ENCODE data around the gene ZNF414. TPM values are rescaled to one million over a fixed set of nuclear protein-coding genes. Genes with fewer than 3 reads are reported as not detected.

ZNF414 gene
- total RNA-seq, 1 experiment from 2014 or later, result 4.6 TPM

DNA sequence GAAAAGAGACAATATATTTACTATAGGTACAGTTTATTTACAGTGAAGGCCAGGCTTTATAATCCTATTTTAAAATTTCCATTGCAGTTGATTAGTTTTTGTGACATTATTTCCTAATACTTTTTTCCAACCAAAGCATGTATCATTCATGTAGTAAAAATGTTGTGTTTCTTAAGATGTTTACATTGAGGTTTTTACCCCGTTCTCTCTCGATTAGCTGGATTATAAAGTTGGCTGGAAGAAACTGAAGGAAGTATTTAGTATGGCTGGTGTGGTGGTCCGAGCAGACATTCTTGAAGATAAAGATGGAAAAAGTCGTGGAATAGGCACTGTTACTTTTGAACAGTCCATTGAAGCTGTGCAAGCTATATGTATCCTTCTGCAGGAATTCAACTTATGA, 47.9 kb downstream of the ZNF414 start:
- no peak for TF ChIP-seq EZH2 (IDR thresholded peaks at IDR 0.05; ENCODE audit: low read length, unreplicated experiment)
- TF ChIP-seq, protein P1, sequence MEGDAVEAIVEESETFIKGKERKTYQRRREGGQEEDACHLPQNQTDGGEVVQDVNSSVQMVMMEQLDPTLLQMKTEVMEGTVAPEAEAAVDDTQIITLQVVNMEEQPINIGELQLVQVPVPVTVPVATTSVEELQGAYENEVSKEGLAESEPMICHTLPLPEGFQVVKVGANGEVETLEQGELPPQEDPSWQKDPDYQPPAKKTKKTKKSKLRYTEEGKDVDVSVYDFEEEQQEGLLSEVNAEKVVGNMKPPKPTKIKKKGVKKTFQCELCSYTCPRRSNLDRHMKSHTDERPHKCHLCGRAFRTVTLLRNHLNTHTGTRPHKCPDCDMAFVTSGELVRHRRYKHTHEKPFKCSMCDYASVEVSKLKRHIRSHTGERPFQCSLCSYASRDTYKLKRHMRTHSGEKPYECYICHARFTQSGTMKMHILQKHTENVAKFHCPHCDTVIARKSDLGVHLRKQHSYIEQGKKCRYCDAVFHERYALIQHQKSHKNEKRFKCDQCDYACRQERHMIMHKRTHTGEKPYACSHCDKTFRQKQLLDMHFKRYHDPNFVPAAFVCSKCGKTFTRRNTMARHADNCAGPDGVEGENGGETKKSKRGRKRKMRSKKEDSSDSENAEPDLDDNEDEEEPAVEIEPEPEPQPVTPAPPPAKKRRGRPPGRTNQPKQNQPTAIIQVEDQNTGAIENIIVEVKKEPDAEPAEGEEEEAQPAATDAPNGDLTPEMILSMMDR (conservative IDR thresholded peaks at IDR 0.05; ENCODE audit: low read depth, low read length), result no peak
- TF ChIP-seq EZH2phosphoT487 (IDR thresholded peaks at IDR 0.05; ENCODE audit: borderline replicate concordance, low read length), result no peak
- ChIA-PET CTCF (no interaction called here), POLR2A (ENCODE audit: unreplicated experiment) (no interaction called here)
- H3K27me3 ChIP-seq (ENCODE audit: low read length), result no peaks in the 10 kb centered on the region
- no peak overlapping the region for H2AFZ ChIP-seq (ENCODE audit: low read length)
- H3K4me3 ChIP-seq (ENCODE audit: low read length), result no peak overlapping the region
- no peaks in the 10 kb centered on the region for H3F3A ChIP-seq (ENCODE audit: low read length, unreplicated experiment)
- H3K4me2 ChIP-seq (ENCODE audit: low read length), result no peak overlapping the region
- H3K9ac ChIP-seq (ENCODE audit: low read length), result no peak overlapping the region
- H3K9me2 ChIP-seq (replicated peaks; ENCODE audit: low read length), result no peaks in the 10 kb centered on the region
- H3K9me3 ChIP-seq (ENCODE audit: low read length), result no peaks in the 10 kb centered on the region
- peaks cover 86% of the 10 kb centered on the region for H3K79me2 ChIP-seq (ENCODE audit: low read length)
- ATAC-seq, result no peak
- intact Hi-C loops (cut with micrococcal nuclease), result no loop called here
- DNase-seq, result no peak
- no peak overlapping the region for H3K27ac ChIP-seq (ENCODE audit: low read length)
- peaks cover 51% of the 10 kb centered on the region for H4K20me1 ChIP-seq (ENCODE audit: low read length)
- peaks cover 89% of the 10 kb centered on the region for H3K36me3 ChIP-seq (ENCODE audit: low read depth, low read length)
- no TSS peak for BruUV-seq (replicated peaks)
- no peaks in the 10 kb centered on the region for H3K4me1 ChIP-seq (ENCODE audit: insufficient read depth, low read length)

DNA sequence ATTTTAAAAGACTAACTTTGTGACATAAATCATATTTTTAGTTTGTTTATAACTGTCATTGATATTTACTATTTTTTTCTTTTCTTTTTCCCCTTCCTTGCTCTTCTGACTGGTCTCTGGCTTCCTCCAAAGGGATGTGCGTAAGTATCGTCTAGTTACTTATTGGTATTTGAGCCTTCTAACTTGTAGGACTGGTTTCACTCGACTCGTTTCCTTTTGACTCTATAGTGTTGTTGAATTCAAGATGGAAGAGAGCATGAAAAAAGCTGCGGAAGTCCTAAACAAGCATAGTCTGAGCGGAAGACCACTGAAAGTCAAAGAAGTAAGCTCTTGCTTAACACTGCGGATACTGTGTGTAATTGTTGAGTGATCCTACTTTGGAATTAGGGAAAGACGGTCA, 50.6 kb downstream of the ZNF414 start:
- ChIA-PET POLR2A (ENCODE audit: unreplicated experiment) (no interaction called here), CTCF (no interaction called here)
- Histone ChIP-seq H3F3A (ENCODE audit: low read length, unreplicated experiment) (peaks cover 9% of the 10 kb centered on the region), H3K36me3 (ENCODE audit: low read depth, low read length) (peaks cover 79% of the 10 kb centered on the region), H3K79me2 (ENCODE audit: low read length) (peaks cover 94% of the 10 kb centered on the region), H3K9me3 (ENCODE audit: low read length) (no peaks in the 10 kb centered on the region), H3K9me2 (replicated peaks; ENCODE audit: low read length) (no peaks in the 10 kb centered on the region), H4K20me1 (ENCODE audit: low read length) (peaks cover 72% of the 10 kb centered on the region), H3K4me1 (ENCODE audit: insufficient read depth, low read length) (peaks cover 26% of the 10 kb centered on the region), H3K27ac (ENCODE audit: low read length) (no peak overlapping the region), H3K27me3 (ENCODE audit: low read length) (no peaks in the 10 kb centered on the region), H3K4me2 (ENCODE audit: low read length) (no peak overlapping the region), H2AFZ (ENCODE audit: low read length) (no peak overlapping the region), H3K9ac (ENCODE audit: low read length) (no peak overlapping the region), H3K4me3 (ENCODE audit: low read length) (no peak overlapping the region)
- TF ChIP-seq EZH2 (IDR thresholded peaks at IDR 0.05; ENCODE audit: low read length, unreplicated experiment), result no peak
- no peak for ATAC-seq
- intact Hi-C loops (cut with micrococcal nuclease), result no loop called here
- DNase-seq, result no peak
- no TSS peak for BruUV-seq (replicated peaks)

DNA sequence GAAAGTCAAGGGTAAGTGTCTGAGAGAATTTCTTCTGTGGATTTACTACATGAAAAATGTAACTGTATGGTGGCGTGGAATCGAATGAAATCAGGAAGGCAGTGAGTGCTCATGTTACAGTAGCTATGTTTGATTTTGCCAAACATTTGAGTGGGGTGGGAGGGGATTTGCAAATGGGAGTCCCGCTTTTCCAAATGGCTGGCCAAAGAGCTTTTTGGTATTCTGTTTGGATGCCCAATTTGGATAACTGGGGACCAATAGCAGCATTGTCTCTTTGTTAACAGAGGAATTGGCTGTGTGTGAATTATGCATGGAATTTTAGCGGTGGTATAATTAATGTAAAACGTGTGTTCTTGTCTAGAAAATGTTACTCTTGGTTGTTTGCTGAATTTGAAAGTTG, 51.4 kb downstream of the ZNF414 start:
- H3K9ac ChIP-seq (ENCODE audit: low read length), result no peak overlapping the region
- no peak for ATAC-seq
- intact Hi-C loops (cut with micrococcal nuclease), result no loop called here
- CTCF ChIA-PET, result no interaction called here
- no peak overlapping the region for H3K4me2 ChIP-seq (ENCODE audit: low read length)
- BruUV-seq (replicated peaks), result no TSS peak
- H3K4me3 ChIP-seq (ENCODE audit: low read length), result no peak overlapping the region
- H3K27ac ChIP-seq (ENCODE audit: low read length), result no peak overlapping the region
- H2AFZ ChIP-seq (ENCODE audit: low read length), result no peak overlapping the region
- DNase-seq, result no peak
- POLR2A ChIA-PET (ENCODE audit: unreplicated experiment), result no interaction called here
- TF ChIP-seq, protein P1 (conservative IDR thresholded peaks at IDR 0.05; ENCODE audit: low read depth, low read length), result no peak
- TF ChIP-seq EZH2phosphoT487 (IDR thresholded peaks at IDR 0.05; ENCODE audit: borderline replicate concordance, low read length) (no peak), EZH2 (IDR thresholded peaks at IDR 0.05; ENCODE audit: low read length, unreplicated experiment) (no peak)
- peaks cover 80% of the 10 kb centered on the region for H4K20me1 ChIP-seq (ENCODE audit: low read length)
- H3K9me3 ChIP-seq (ENCODE audit: low read length), result no peaks in the 10 kb centered on the region
- no peaks in the 10 kb centered on the region for H3K9me2 ChIP-seq (replicated peaks; ENCODE audit: low read length)
- peaks cover 9% of the 10 kb centered on the region for H3F3A ChIP-seq (ENCODE audit: low read length, unreplicated experiment)
- H3K79me2 ChIP-seq (ENCODE audit: low read length), result peaks cover 98% of the 10 kb centered on the region
- peaks cover 34% of the 10 kb centered on the region for H3K4me1 ChIP-seq (ENCODE audit: insufficient read depth, low read length)
- no peaks in the 10 kb centered on the region for H3K27me3 ChIP-seq (ENCODE audit: low read length)
- peaks cover 81% of the 10 kb centered on the region for H3K36me3 ChIP-seq (ENCODE audit: low read depth, low read length)
